Fibroblast of skin of right quadriceps (primary cell): ENCODE results near the gene MED15.

Experiments
- DNase-seq: peaks from one replicate; pipeline ENCODE4 v3.0.0-alpha.2; 2013

The MED15 gene

GRCh38 chr22:20573833-20574615, 66.6 kb downstream of the MED15 start:
- no peak for DNase-seq

- DNase-seq: no peak
These were observed 67.5 kb downstream of the MED15 start for GRCh38 chr22:20574920-20575353.

GRCh38 chr22:20575724-20576444, 68.5 kb downstream of the MED15 start:
- no peak for DNase-seq

- no peak for DNase-seq
These were observed 69.0 kb downstream of the MED15 start for GRCh38 chr22:20576445-20576816.

GRCh38 chr22:20577045-20577444, 69.6 kb downstream of the MED15 start:
- DNase-seq: no peak

- DNase-seq: no peak
These were observed 70.2 kb downstream of the MED15 start for GRCh38 chr22:20577549-20577975.

- no peak for DNase-seq
These were observed 70.8 kb downstream of the MED15 start for GRCh38 chr22:20578192-20578591.

- DNase-seq: no peak
These were observed 71.3 kb downstream of the MED15 start for GRCh38 chr22:20578707-20579106.

GRCh38 chr22:20579273-20580120, 72.1 kb downstream of the MED15 start:
- DNase-seq: no peak

GRCh38 chr22:20580179-20580578, 72.8 kb downstream of the MED15 start:
- no peak for DNase-seq

- DNase-seq: no peak
These were observed 73.4 kb downstream of the MED15 start for GRCh38 chr22:20580611-20581502.

- DNase-seq: no peak
These were observed 74.2 kb downstream of the MED15 start for GRCh38 chr22:20581503-20582170.

GRCh38 chr22:20582171-20582511, 74.7 kb downstream of the MED15 start:
- no peak for DNase-seq

- DNase-seq: no peak
These were observed 75.3 kb downstream of the MED15 start for GRCh38 chr22:20582520-20583361.

GRCh38 chr22:20583471-20583922, 76.1 kb downstream of the MED15 start:
- no peak for DNase-seq

GRCh38 chr22:20584029-20584871, 76.8 kb downstream of the MED15 start:
- no peak for DNase-seq

GRCh38 chr22:20584872-20585638, 77.6 kb downstream of the MED15 start:
- DNase-seq: no peak

GRCh38 chr22:20585639-20586402, 78.4 kb downstream of the MED15 start:
- no peak for DNase-seq
